DLD1 (cell line): ENCODE data around the gene GSE1.

Experiments used
- in situ Hi-C: cut with HindIII; loops from 2 replicates; pipeline ENCODE4 v1.10.0; 2017; ENCODE audit warnings: low sequenced_read_pairs

Gene GSE1

DNA sequence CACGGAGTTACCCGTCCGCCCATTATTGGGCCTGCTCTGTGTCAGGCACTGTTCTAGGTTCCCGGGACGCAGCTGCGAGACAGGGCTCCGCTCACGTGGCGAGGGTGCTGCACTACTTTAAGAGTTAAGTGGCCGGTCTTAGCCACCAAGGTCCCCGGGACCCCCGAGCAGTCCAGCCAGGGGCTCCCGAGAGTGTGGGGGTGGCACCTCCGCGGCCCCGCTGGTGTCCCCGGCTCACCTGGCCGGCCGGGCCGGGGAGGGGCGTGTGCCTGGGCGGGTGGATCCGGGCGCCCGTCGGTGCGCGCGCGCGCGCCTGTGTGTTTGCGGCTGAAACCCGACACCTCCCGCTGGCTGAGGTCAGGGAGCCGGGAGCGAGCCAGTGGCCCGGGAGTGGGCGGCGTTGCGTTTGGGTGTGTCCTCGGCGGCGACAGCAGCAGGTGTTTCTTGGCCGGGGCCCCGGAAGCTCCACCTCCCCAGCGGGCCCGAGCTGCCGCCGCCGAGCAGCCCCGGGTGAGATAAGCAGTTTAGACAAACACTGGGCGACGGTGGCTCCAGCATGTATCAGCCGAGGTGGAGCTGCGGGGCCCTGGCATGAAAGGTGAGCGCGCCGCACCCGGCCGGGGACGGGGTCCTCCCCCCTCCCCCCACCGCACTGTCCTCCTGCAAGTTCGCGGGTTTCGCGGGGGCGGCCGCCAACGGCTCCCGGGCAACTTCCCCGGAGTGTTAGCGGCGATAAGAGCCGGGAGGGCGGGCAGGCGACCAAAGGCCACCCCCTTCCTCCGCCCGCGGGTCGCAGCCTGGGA lies at the start of gene GSE1:
GSE1 (plus strand) TSS at position 522 of the 803 bp plus-strand sequence; CDS start at position 592, 70 bp downstream.
- in situ Hi-C loops: no loop called here

DNA sequence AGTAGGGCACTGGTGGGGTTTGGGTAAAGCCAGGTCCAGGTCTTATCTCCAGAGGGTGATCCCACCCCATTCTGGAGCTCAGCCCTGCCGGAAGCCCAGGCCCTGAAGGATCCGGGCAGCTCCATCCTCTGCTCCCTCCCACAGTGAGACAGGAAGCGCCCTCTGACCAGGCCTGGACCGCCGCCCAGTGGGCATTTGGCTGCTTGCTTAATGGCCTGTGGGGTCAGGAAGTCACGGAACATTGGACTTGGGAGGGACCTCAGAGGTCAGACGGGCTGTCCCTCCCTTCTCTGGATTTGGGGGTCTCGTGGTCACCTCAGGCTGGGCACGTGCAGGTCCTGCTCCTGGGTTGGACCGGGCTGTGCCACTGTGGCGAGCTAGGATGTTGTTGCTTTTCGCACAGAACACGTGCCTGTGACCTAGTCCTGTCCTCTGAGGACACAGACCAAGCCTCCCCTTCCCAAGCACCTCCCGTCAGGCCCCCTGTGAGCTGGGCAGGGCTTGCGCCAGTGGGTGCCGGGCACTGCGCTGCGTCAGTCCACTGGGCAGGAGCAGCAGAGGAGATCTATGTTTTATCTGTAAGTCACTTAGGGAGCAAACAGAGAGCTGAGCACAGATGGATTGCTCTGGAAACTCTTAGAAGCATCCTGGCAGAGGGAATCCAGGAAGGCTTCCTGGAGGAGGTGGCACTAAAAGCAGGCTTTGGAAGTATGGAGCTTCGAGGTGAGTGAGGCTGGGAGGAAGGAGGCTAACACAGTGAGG lies 49.4 kb upstream of the GSE1 start:
- in situ Hi-C loops: no loop called here

DNA sequence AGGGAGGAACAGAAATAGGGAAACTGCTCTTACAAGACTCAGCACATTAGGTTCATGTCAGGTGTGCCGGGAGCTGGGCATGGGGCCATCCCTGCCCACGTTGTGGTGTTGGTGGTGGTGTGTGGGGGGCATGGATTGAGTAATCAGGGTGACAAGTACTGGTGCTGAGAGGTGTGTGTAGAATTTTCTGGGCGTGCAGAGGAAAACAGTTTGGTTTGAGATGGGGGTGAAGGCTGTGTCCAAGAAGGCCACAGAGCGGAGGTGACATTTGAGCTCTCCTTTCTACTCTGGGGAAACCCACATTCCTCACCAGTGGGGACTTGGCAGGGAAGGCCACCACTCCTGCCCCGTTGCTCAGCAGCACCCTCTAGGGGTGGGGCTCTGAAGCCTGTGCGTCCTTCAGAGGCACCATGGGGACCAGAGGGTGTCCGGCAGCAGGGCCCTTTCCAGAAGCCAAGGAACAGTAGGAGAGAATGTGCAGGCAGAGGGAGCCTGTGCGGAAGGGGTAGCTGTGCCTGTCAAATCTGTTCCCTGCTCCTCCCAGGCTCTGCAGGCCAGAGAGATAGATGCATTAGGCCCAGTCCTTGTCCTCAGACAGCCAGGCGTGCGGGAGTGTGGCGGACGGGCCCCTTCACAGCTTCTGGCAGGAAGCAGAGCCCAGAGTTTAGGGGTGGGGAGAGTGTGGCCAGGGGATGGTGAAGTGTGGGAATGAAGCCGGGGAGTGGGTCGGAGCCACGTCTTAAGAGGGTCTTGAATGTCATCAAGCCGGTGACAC lies 48.7 kb upstream of the GSE1 start:
- in situ Hi-C loops: no loop called here

DNA sequence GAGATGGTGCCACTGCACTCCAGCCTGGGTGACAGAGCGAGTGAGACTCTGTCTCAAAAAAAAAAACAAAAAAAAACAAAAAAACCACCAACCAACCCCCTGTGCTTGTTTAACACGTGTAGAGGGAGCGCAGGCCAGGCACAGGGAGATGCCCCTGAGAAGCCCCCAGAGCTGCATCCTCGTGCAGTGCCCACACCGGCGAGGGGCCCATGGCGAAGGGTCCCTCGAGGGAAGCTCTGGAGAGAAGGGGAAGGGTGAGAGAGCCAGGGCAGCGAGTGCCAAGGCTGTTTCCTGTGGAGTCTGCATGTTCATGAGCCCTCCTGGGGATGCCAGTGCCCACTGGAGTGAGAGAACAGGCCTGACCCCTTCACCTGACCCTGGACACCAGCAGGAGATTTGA lies 47.8 kb upstream of the GSE1 start:
- in situ Hi-C loops: no loop called here

DNA sequence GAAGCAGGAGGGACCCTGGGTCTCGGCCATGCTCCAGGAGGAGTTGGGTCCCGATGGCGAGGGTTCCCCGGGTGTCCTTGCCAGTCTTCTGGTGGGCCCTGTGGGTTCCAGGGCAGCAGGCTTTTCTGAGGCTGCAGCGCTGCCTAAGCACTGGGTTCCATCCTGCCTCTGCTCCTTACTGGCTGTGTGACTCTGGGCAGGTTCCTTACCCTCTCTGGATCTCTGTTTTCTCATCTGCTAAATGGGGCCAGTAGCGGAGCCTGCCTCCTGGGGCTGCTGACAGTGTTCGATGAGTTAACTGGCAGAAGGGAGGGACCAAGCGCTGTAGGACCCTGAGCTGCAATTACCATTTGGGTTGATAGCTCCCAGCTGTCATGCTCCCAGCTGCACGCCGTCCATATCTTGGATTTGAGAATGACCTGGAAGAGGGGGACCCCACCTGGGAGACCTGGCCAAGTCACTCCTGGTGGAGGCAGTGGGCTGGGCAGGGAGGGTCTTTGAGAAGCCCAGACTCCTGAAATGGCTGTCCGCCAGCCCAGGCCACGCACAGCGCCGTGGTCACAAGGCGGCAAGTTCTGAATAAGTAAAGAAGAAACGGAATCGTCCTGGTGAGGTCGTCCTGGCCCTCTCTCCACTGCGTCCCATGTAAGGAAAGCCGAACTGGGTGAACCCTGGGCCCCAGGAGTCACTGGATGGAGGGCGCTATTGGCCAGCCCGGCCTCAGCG lies 47.2 kb upstream of the GSE1 start:
- in situ Hi-C loops: no loop called here

DNA sequence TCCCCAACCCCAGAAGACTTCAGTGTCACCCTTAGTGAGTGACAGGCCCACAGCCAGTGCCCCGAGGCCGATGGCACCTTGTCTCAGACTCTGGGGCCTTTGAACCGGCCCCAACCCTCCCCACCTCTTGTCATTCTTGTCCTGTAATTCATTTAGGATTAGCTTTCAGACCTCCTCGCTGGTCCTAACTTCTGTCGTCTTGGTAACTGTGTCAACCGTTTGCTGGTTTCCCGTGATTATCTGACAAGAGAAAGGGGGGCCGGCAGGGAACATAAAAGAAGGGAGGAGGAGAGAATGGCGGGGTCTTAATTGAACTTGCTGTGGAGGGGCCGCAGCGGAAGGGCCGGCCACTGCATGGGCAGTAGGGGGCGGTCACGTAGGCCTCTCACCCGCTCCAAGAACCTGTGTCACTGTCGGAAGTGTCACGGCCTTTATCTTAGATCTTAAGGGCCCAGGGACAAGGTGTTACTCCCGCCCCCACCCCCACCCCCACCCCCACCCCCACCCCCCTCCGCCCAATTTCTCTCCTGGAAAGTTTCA lies 46.5 kb upstream of the GSE1 start:
- in situ Hi-C loops: no loop called here

DNA sequence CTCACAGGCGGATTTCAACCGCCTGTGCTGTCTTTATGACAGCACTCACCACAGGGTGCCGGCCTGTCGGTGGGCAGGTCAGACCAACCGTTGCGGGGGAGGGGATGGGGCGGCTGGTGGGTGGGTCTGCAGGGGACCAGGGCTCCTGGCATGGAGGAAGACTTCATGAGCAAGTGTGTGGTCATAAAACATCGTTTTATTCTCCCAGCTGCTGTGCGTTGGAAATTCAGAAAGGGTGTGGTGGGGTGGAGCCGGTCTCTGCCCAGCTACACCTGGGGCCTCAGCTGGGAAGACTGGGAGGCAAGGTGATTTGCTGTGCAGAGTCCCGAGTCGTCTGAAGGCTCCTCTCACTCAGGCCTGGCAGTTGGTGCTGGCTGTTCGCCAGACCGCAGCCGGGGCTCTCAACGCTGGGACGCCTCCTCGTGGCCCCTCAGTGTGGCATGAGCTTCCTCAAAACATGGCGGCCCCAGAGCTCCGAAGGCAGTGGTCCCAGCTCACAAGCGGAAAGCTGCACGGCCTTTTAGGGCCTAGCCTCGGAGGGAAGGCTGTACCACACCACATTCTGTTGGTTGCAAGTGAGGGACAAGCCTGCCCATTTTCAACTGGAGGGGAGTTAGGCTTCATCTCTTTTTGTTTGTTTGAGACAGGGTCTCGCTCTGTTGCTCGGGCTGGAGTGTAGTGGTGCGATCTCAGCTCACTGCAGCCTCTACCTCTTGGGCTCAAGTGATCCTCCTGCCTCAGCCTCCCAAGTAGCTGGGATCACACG lies 45.8 kb upstream of the GSE1 start:
- in situ Hi-C loops: no loop called here

DNA sequence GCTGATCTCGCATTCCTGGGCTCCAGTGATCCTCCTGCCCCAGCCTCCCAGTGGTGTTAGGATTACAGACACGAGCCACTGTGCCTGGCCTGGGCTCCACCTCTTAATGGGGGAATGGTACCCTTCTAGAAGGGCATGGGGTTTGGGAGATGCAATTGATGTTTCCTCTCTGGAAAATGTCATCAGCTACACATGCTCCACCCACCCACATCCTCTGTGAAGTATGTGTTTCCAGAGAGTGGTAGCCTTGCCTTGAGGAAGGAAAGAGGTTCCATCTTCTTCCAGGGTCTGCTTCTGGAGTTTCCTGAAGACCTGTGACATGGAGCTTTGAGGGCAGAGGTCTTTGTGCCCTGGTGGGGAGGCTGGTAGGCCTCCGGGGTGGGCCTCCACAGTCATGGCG lies 45.2 kb upstream of the GSE1 start:
- in situ Hi-C loops: no loop called here

DNA sequence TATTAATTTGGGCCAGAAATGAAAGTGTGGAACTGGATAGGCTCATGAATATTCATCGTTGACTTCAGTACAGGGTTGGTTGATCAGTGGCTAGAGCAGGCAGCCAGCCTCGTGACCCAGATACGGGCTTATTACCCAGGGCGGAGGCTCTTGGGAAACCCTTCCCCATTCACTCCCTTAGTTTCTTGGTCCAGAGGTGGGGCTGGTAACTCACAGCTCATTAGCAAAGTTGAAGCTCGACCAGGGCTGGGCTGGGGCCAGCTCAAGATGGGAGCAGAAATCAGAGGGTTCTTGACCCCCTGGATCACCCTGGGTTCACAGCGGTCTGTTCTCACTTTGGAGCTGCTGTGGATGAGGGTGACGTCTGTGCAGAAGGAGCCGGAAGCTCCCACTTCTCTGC lies 44.6 kb upstream of the GSE1 start:
- in situ Hi-C loops: no loop called here

DNA sequence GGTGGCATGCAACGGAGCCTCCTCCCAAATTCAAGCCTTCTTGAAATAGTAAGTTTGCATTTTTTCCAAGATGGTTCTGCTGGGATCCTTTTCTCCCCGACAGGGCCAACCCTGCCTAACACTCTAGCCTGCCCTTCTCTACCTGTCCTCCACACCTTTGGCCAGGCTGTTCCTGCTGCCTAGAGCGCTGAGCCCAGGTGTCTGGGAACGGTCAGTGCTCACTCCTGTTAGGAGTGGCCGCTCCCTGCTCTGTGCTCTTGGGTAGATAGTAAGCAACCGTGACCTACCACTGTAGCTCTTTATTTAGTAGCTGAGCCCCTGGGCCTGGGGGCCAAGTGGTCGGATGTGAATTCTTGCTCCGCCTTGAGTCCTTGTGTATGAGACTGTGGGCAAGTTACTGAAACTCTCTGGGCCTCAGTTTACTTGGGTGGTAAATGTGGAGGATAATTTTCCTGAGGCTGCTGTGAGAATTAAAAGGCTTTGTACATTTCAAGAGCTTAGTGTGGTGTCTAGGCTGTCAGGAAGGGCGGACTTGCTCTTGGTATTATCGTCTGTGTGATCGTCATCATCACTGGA lies 44.0 kb upstream of the GSE1 start:
- in situ Hi-C loops: no loop called here

DNA sequence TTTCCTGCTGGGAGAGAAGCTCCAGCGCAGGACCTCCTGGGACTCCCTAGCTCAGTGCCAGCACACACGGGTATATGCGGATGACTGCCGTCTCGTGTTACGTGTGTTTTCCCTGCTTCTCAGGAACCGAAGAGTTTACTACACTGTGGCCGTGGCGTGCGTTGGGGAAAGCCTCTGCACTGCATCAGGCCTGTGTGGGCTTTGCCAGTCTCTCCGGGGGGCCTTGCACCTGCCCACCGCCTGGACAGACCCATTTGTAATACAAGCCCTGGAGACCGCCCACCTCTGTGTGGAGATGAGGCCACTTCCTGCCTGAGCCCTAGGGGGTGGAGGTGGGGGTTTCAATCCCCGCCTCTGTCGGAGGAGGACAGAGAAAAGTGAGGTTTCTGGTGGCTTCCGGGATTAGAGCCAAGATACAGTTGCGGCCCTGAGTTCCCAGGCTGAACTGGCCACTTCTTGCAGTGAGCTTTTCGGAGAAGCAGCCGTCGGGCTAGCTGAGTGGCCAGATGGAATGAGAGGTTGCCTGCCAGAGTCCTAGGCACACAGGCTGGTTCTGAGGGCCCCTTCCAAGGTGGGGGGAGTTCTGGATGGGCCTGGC lies 43.4 kb upstream of the GSE1 start:
- in situ Hi-C loops: no loop called here

DNA sequence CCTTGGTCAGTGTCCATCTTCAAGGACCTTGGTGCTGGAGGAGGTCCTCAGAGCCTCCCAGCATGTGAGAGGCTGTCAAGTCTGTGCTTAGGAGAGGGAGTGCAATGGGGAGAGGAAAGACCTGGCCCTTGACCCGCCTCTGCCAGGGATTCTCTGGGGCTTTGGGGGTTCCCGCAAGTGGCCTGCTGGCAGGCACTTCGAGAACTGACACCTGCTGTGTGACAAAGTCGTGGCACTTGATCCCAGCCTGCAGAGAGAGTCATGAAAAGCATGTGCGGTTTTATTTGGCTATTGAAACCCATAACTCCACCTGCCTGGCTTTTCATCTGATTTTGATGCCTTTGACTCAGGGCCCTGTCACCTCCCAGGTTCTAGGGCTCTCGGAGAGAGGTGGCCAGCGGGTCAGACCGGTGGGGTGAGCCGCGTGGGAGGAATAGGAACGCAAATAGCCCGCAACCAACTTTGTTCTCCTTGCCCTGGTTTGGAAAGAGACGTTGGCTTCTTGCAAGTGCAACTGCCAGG lies 42.8 kb upstream of the GSE1 start:
- in situ Hi-C loops: no loop called here

DNA sequence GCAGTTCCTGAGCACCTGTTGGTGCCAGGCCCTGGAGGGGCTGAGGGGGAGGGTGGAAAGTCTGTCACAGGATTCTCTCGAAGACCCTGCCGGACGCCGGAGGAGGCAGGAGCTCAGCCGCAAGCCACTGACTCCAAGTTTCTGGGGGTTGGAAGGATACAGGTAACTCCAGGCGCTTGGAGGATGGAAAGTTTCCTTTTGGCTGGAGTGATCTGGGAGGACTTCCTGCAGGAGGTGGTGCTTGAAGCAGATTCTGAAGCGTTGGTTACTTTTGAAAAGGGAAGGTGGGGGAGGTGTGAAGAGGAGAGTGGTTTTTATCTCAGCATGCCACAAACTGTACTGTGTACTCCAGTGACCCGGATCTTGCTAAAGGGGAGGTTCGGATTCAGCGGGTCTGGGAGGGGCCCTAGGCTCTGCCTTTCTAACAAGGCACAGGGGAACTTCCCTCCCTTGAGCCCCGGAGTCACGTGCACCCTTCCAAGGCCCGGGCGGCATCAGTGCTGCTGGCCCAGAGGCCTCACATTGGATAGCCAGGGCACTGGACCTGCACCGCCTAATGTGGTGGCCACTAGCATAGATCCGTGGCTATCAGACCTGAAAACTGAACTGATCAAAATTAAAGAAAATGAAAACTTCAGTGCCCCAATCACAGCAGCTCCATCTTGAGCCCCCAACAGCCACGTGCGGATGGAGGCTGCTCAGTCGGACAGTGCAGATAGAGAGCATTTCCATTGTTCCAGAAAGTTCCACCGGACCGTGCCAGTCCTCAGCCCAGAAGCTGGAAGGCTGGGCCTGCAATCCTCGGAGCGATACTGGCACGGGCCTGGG lies 42.2 kb upstream of the GSE1 start:
- in situ Hi-C loops: no loop called here

DNA sequence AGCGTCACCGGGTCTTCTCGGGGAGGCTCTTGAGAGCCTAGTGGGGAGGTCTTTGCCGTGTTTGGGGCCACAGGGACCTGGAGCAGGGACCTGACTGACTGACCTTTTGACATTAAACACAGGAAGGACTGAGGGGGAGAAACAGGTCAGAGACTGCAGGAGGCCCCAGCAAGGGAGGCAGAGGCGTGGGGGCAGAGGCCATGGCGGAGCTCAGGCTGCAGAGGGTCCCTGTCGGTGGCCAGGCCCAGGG lies 41.6 kb upstream of the GSE1 start:
- in situ Hi-C loops: no loop called here

DNA sequence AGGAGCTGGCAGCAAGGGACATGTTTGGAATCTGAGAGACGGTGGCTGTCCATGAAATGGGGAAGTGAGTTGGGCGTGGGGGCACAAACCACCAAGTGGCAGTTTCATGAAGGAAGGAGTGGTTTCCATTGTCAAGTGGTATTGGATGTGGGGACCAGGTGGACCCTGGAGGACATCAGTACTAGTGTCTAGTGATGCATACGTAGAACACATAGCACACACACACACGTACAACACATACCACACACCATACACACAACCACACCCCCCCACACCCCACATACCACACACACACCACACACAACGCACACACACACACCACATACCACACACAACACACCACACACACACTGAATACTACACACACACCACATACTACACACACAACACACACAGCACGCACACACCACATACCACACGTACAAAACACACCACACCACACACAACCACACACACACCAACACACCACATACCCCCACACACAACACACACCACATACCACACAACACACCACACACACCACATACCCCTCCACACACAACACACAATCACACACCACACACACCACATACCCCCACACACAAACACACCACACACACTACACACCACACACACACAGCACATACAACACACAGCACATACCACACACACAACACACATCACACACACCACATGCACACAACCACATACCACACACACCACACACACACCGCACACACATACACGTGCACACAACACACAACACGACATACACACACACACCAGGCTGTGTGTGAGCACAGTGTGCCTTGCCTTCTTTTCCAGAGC lies 41.1 kb upstream of the GSE1 start:
- in situ Hi-C loops: no loop called here

DNA sequence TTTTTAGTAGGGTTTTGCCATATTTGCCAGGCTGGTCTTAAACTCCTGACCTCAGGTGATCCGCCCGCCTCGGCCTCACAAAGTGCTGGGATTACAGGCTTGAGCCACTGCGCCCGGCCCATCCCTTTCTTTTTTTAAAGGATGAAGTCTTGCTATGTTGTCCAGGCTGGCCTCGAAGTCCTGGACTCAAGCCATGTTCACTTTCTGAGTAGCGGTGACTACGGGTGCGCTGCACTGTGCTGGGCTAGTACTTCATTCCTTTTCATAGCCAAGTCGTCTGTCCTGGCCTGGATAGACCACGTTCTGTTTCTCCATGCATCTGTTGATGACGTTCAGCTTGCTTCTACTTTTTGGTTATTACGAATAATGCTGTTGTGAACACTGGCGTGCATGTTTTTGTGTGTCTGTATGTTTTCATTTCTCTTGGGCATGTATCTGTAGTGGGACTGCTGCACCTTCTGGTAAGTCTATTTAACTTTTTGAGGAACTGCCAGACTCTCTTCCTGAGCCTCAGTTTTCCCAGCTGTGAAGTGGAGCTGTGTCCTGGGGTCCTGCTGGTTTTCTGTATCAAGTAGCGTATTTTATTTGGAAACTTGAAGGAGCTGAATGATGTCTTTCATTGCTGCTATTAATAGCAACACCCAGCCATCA lies 40.0 kb upstream of the GSE1 start:
- in situ Hi-C loops: no loop called here
